Suppressor macrophage treated with lipopolysaccharide for 4 hours (primary cell): Measurements from ENCODE around the gene FBXL16.
"Not testable (repeated sequence)": the region's sequence is repeated elsewhere in the genome, so short reads cannot be mapped to it uniquely, and the experiment has no call there.

Source experiments
- DNase-seq: peaks from one replicate; pipeline ENCODE4 v3.0.0-alpha.2; 2020

Gene FBXL16

DNA sequence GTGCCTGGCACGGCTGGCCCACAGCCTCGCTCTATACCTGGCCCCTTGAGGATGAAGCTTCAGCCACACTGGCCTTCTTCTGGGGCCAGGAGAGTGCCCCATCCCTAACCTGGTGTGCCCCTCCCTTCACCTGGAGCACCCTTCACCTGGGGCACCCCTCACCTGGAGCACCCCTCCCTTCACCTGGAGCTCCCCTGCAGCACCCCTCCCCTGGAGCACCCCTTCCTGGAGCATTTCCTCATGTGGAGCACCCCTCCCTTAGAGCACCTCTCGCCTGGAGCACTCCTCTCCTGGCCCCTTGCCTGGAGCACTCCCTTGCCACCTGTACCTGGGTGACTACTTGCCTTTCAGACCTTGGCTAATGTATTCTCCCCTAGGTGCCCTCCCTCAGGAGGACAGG lies 2.4 kb upstream of the FBXL16 start:
- no peak for DNase-seq

DNA sequence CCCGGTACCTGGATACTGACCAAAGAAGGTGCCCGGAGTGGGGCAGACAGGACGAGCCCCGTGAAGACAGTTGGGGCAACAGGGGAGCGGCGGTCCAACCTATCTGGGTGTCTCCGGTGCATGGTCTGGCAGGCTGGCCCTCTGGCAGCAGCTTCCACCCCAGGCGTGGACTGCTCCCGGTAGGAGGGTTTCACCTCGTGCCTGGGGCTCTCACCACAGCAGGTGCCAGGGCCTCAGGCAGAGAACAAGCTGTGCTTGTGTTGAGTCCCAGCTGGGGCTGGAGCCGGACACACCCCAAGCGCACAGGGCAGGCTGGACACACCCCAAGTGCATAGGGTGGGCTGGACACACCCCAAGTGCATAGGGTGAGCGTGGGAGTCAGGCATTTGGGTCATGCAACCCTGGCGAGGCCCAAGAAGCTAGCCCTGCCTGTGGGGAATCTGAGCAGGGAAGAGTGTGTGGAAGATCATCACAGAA lies 1.5 kb upstream of the FBXL16 start:
- DNase-seq: no peak

DNA sequence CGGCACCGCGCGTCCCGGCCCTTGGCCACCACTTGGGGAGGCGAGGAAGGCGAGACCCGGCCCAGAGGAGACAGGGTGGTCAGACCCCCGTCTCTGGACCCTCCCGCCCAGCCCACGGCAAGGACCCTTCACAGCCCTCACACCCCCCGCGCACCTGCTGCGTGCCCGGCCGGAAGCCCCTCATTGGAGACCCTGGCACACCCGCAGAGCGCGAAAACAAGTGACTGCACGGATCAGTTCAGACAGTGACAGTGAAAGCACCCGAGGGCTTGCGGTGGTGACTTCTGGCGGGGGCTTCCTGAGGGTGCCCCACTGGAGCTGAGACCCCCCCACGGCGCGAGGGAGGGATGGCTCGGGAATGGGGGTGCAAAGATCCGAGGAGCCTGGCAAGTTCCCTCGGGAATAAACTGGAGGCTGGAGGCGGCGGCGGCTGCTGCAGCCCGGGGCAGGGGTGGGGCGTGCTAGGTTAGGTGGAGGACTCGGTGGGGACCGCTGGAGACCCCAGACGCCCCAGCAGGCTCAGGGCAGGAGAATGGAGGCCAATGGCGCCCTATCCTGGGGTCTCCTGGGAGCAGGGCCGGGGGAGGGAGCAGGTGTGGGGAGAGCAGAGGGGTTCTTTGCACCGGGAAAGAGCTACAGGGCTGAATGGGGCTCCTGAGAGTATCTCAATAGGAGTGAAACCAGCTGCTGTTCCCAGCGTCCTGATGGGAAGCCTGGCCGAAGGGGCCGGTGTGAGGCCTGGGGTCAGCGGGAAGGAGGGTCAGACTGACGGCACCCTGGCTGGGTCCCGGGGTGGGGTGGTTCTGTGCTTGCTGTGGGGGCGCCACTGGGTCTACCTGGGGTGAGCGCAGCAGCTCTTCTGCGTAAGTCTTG lies 824 bp upstream of the FBXL16 start:
- DNase-seq: no peak

DNA sequence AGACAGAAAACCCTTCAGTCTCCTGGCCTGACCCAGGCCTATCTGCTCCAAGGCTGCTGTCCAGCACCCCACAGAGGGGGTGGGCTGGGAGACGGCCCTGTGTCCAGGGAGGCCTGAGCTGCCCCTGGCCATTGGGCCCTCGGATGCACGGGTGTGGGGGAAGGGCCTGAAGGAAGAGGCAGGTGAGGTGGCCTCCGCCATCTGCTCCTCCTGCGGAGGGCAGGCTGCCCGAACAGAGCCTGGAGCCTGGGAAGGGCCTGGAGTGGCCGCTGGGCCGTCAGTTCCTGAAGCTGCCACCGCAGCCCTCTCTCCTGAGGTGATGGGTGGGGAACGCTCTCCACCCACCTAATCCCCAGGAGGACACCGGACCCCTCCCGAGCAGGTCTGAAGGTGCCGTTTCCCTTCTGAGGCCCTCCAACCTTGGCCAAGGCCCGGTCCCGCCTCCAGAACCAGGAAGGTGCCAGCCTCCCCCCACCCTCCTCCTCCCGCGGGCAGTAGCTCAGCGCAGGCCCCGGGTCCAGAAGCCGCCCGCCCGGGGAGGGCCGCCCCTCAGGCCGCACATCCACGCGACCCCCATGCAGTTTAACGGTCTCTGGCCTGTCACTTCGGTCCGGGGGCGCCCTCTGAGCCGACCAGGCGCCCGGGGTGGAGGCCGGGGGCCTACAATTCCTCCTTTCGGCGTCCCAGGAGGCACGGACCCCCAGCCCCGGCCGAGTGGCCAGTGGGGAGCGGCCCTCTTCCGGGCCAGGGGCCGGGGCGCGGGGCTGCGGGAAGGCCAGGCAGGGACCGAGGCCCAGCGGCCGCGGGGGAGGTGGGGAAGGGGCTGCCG lies 835 bp downstream of the FBXL16 start:
- DNase-seq: no peak

DNA sequence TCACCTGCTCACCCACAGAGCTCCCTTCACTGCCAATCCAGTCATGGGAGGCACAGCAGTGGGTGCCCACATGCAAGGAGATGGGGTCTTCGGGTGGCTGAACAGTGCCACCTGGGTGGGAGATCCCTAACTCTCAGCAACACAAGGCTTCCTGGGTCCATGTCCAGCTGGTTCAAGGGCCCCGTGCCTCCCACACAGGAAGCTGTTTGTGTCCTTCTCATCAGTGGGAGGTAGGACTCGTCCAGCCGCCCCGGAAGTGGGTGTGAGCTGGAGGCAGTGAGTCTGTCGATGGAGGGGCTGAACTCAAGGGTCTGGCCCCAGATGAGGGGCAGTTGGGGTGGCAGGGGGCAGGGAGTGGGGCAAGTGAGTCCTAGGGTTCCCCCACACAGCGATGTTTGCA lies 1.6 kb downstream of the FBXL16 start:
- DNase-seq: no peak

DNA sequence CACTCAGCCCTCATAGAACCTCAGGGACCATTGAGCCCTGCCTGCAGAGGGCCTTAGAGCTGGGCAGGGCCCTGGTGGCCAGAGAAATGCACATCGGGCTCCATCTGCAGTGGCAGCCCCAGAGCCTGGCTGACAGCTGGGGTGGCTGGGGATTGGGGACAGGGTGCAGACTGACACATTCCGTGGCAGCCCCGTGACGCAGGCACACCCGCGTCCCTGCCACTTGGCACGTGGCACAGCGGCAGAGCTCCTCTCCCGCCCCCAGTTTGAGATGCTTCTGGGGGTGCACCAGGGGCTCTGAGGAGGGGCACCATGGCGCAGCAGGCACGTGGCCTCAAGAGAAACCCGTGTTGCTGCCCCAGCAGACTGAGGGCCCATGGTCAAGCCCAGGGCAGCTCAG lies 2.2 kb downstream of the FBXL16 start:
- no peak for DNase-seq

DNA sequence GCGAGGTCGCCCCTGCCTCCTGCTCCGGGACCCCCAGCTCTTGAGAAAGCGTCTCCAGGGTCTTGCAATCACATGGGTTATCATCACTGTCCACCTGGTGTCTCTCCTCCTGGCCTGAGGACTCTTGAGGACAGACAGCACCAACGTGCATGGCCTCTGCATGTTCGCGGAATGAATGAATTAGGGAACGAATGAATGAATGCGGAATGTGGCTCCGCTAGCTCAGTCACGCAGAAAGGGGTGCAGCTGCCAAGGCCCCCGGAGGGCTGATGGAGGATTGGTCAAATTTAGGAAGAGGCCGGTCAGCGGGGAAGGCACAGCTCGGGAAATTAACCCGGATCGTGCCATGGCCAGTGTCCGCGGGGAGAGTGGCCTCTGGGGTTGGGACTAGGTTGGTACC lies 3.3 kb downstream of the FBXL16 start:
- DNase-seq: no peak

DNA sequence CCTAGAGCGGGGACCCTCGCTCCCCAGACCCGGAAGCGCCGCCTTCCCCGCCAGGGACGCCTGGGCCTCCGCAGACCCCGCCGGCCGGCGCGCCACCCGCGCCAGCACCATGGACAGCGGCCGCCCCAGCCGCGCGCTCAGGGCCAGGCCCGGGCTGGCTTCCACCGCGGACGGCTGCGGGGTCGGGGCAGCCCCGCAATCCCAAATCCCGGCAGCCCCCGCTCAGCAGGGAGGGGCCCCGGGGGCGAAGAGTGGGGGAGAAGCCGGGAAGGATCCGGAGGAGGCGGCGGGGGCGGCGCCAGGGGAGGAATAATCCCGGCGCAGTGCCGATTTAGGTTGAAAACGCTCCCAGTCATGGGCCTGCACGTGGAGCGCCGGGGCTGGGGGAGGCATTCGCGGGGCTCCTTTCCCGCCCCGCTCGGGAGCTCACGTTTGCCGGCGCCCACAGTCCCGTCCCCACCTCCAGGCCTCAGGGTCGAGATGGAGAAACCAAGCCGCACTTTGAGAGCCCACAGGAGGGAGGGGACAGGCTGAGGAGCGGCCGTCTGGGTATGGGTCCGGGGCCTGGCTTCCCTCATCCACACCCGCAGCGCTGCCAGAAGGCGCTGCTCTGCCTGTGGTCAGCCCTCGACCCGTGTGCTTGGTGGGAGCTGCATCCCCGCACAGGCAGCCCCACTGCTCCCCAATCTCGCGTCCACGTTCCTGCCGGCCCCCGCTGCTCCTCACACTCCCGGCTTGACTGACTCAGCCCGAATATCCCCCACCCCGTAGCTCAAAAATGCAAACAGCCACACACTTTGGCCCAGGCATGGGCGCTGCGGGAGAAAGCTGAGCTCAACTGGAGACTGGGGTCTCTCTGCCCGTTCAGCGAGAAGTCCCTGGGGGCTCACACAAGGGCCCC lies 4.7 kb downstream of the FBXL16 start:
- peak; percentile 29 for DNase-seq

DNA sequence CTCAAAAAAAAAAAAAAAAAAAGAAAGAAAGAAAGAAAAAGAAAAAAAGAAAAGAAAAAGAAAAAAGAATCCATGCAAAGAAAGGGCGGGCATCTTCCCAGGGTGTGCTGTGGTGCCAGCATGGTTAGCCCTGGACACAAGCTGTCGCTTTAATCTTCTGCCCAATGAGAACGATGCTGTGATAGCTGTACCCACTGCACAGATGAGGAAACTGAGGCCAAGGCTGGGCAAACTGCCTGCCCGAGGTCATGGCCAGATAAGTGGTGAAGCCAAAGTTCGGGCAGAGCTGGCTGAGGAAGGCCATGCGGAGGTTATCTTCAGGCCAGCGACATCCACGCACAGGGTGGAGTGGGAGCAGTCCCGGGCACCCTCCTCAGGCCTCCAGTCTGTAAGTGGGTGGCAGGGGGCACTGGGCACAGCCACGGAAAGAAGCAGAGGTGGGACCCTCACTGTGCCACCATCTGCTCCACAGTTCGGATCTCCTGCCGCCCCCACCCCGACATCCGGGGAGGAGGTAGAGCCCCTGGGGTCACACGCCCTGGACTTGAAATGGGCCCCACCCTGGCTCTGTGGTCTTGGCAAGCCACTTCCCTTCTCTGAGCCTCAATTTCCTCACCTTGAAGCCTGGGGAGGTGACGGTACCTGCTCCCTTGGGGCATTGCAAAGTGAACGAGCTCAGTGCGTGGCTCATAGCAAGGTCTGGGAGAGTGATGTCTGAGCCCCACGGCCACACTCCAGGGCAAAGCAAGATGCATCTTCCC lies 6.5 kb downstream of the FBXL16 start:
- DNase-seq: no peak

DNA sequence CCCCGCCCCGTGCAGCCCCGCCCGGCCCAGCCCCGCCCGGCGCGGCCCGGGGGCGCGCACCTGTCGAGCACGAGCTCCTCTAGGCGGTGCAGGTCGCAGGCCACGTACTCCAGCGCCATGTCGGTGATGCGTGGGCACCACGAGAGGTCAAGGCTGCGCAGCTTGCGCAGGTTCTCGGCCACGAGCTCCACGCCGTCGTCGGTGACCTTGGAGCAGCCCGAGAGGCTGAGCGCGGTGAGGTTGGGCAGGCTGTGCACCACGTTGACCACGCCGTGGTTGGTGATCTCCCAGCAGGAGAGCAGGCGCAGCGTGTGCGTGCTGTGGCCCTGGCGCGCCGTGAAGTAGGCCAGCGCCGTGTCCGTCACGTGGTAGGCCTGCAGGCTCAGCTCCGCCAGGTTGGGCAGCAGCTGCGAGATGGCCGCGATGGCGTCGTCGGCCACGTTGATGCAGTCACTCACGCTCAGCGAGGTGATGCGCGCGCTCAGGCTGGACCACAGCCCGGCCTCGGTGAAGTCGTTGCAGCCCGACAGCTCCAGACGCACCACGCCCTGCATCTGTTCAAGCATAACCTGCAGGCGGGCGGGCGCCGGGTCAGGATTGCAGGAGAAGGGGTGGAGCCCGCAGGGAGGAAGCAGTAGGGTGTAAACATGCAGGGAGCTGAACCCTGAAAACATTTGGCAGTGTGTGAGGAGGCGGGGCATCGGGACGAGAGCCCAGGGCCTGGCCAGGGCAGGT lies 10.1 kb downstream of the FBXL16 start:
- DNase-seq: no peak

DNA sequence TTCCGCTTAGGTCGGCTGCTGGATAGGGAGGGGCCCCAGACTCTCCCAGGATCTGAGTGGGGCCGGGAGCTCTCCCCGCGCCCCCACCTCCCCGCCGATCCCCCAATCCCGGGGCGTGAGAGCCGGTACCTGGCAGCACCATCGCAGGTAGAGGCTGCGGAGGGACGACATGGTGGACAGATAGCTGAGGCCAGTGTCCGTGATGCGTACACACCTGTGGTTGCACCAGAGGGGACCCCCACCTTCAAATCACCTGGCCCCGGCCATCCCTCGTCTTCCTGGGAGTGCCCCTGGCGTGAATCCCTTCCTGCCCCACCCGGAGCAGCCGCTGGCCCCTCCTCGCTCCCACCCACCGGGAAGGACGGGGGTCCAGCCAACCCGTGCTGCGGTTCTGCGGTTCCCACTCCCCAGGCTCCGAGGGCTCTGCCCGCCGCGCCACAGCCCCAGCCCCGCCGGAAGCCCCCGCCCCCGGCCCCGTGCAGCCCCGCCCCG lies 10.7 kb downstream of the FBXL16 start:
- DNase-seq: no peak

DNA sequence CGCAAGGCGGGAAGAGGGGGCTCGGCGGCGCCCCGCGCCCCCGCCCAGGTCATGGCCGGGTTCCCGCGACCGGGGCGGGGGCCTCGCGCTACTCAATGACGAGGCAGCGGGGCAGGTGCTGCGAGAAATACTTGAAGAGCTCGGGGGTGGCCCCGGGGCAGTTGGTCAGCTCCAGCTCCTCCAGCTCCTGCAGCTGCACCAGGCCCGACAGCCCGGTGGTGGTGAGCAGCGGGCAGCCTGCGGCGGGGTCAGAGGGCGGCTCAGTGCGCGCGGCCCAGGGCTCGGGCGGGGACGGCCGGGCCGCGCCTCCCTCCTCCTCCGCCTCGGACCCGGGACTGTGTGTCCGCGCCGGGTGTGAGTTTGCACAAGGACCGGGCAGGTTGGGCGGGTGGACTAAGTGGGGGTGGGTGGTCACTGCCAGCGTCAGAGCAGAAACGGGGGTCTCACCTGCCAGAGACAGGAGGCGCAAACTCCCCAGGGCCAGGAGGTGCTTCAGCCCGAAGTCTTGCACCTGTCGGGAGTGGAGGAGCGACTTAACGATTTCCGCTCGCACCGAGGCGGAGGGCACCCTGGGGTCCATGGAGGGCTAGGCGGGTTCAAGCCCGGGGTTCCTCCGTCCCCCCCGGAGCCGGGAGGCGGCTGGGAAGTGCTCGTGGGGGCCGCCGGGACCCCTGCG lies 11.3 kb downstream of the FBXL16 start:
- no peak for DNase-seq

DNA sequence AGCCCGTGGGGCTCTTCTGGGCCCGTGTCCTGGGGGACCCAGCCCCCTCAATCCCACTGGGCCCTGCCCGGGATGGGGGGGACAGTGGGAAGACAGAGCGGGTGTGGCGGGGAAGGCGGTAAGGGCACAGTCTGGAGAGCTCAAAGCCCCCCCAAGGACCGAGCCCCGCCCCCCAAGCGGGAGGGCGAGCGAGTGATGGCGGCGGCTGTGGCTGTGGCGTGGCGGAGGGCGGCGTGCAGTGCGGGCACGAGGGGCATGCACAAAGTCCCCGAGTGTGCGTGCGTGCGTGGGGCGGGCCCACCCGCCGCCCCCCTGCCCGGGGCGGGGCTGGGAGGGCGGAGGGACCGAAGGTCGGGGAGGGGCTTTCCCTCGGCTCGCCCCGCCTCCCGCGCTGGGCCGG lies 11.8 kb downstream of the FBXL16 start:
- no peak for DNase-seq

DNA sequence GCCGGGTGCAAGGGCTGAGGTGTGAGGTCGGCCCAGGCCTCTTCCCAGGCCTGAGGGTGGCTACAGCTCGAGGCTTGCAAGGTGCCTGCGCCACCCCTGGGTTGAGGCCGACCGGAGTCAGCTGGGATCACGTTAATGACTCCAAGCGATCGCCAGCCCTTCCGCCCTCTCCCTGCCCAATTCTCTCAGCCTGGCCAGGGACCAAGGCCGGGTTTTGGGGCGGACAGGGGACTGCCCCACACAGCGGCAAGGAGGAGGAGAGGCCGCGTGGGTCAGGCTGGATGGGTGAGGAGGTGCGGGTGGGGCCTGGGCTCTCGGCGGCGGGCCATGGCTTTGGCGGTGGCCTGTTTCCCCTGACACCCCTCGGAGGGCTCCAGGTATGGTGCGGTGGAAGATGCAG lies 12.2 kb downstream of the FBXL16 start:
- no peak for DNase-seq

DNA sequence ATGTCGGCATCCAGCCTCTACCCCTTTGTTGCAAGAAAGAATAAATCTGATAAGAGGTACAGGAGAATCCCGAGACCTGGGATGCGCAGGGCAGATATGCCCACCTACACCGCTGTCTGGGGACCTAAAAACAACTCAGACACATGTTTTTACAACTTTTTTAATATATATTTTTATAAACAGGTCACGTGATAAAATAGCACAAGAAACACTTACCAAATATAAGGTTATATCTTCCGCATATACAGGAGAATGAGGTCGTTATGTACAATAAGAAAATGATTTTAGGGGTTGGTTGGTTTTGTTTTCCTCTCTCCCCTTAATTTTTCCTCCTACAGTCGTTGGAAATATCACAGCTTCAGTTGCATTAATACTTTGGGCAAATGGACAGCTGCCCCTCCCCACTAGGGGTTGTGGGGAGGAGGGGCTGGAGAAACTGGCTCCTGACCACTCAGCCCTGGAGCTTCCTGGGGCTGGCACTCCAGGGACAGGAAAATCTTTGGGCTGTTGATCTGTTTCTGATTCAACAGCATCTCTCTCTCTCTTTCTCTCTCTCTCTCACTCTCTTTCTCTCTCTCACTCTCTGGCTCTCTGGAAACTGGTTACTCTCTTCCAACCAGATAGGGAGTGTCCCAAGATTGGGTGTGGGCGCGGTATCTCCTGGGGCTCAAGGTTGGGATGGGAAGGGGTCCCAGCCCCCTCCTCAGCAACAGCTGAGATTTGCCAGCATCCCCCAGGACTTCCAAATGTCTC lies 13.1 kb downstream of the FBXL16 start:
- no peak for DNase-seq

DNA sequence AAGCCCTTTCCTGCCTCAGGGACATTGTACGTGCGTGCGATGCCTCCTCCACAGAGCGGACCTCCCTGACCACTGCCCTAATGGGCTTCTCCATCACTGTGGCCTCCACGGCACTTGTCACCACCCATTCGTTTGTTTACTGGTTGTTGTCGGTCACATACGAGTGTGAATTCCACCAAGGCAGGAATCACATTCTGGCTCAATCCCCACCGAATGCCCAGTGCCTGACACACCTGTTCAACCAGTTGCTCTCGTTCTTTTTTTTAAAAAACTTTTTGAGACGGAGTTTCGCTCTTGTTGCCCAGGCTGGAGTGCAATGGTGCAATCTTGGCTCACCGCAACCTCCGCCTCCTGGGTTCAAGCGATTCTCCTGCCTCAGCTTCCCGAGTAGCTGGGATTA lies 14.4 kb downstream of the FBXL16 start:
- not testable (repeated sequence) for DNase-seq

DNA sequence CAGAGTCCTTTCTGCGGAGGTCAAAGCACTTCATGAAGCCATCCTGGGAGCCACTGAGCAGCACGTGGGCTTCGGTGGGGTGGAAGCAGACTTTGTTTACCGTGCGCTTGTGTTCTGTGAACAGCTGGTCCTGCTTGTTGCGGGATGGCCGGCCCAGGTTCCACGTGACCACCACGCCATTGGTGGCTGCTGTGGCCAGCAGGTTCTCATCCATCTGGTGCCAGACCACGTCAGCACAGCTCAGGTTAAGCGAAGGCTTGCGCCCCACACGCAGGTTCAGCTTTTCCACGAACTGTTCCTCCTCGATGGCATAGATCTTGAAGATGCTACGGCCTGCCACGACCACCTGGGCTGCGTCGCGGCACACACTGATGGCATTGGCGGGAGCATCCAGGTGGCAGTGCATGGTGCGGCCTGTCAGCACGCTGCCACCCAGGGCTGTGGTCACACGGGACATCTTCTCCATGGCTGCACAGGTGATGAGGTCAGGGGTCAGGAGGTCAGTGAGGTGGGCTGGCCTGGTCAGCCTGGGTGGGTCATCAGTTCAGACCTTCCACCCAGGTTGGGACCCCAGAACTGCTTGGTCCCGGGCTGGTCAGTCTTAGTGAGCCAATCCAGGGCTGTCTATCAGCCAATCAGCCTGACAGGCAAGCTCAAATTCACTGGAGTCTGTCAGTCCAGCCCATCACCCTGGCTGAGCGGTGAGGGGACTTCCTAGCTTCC lies 16.3 kb downstream of the FBXL16 start:
- DNase-seq: no peak

DNA sequence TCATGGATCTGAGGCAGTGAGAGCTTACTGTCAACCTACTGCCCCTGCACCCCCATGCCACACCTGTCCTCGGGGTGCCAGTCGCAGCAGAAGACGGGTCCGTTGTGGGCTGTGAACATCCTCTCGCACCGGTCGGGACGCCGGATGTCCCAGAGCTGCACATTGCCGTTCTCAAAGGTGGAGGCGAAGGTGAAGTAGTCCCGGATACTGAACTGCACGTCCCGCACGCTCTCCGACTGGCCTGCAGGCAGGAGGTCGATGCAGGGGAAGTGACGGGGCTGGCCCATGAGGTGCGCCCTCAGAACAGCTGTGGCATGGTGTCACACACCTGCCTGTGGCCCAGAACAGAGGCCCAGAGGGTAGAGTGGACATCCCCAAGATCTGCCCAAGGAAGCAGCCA lies 18.1 kb downstream of the FBXL16 start:
- no peak for DNase-seq
